ENCODE measurements around the gene RCL1.

The RCL1 gene

GRCh38 chr9:4755026-4755609 lies 37.6 kb upstream of the RCL1 start:
- Histone ChIP-seq H2AFZ (ENCODE audit: low read length) (no peak overlapping the region), H3K9me3 (ENCODE audit: low read length) (no peaks in the 10 kb centered on the region)

GRCh38 chr9:4756420-4756819 lies 36.3 kb upstream of the RCL1 start:
- Histone ChIP-seq H2AFZ (ENCODE audit: low read length) (no peak overlapping the region), H3K27me3 (ENCODE audit: insufficient read depth, low read length) (peaks cover 7% of the 10 kb centered on the region; the same call in 1 of the 2 replicates), H3F3A (ENCODE audit: insufficient read depth, low read length) (no peaks in the 10 kb centered on the region), H3K9me2 (ENCODE audit: low read depth, low read length) (no peaks in the 10 kb centered on the region), H3K27ac (ENCODE audit: low read depth, low read length, poor library complexity, severe bottlenecking) (no peak overlapping the region), H3K4me1 (ENCODE audit: insufficient read depth, low read length, severe bottlenecking) (no peaks in the 10 kb centered on the region), H3K9me3 (ENCODE audit: low read length) (no peaks in the 10 kb centered on the region), H4K20me1 (ENCODE audit: insufficient read depth, low read length) (no peaks in the 10 kb centered on the region), H3K9ac (ENCODE audit: low read length) (no peak overlapping the region), H3K4me3 (ENCODE audit: low read depth, low read length, poor library complexity, severe bottlenecking) (no peak overlapping the region), H3K36me3 (ENCODE audit: insufficient read depth, low read length) (no peaks in the 10 kb centered on the region), H3K4me2 (ENCODE audit: low read length) (no peak overlapping the region), H3K79me2 (ENCODE audit: insufficient read depth, low read length) (no peaks in the 10 kb centered on the region)
- TF ChIP-seq CTCF (IDR thresholded peaks at IDR 0.05; ENCODE audit: low read length) (no peak), EZH2 (IDR thresholded peaks at IDR 0.05; ENCODE audit: borderline replicate concordance, low read length) (no peak)

More at GRCh38 chr9:4755026-4755609, 37.6 kb upstream of the RCL1 start:
- H3K36me3 ChIP-seq (ENCODE audit: insufficient read depth, low read length), result no peaks in the 10 kb centered on the region; the same call in 1 of the 2 replicates
- no peak overlapping the region for H3K9ac ChIP-seq (ENCODE audit: low read length)
- H3K27me3 ChIP-seq (ENCODE audit: insufficient read depth, low read length), result peaks cover 7% of the 10 kb centered on the region; the same call in 1 of the 2 replicates
- H3F3A ChIP-seq (ENCODE audit: insufficient read depth, low read length), result no peaks in the 10 kb centered on the region
- TF ChIP-seq EZH2 (IDR thresholded peaks at IDR 0.05; ENCODE audit: borderline replicate concordance, low read length) (no peak), CTCF (IDR thresholded peaks at IDR 0.05; ENCODE audit: low read length) (no peak)
- H3K4me2 ChIP-seq (ENCODE audit: low read length), result no peak overlapping the region
- H3K4me1 ChIP-seq (ENCODE audit: insufficient read depth, low read length, severe bottlenecking), result no peaks in the 10 kb centered on the region
- no peaks in the 10 kb centered on the region for H3K9me2 ChIP-seq (ENCODE audit: low read depth, low read length)
- H3K79me2 ChIP-seq (ENCODE audit: insufficient read depth, low read length), result no peaks in the 10 kb centered on the region
- no peak overlapping the region for H3K4me3 ChIP-seq (ENCODE audit: low read depth, low read length, poor library complexity, severe bottlenecking)
- no peaks in the 10 kb centered on the region for H4K20me1 ChIP-seq (ENCODE audit: insufficient read depth, low read length)
- no peak overlapping the region for H3K27ac ChIP-seq (ENCODE audit: low read depth, low read length, poor library complexity, severe bottlenecking)

- TF ChIP-seq EZH2 (IDR thresholded peaks at IDR 0.05; ENCODE audit: borderline replicate concordance, low read length) (no peak), CTCF (IDR thresholded peaks at IDR 0.05; ENCODE audit: low read length) (no peak)
- no peaks in the 10 kb centered on the region for H3F3A ChIP-seq (ENCODE audit: insufficient read depth, low read length)
- H3K9me2 ChIP-seq (ENCODE audit: low read depth, low read length), result no peaks in the 10 kb centered on the region
- H3K4me2 ChIP-seq (ENCODE audit: low read length), result no peak overlapping the region
- no peak overlapping the region for H2AFZ ChIP-seq (ENCODE audit: low read length)
- H4K20me1 ChIP-seq (ENCODE audit: insufficient read depth, low read length), result no peaks in the 10 kb centered on the region
- no peaks in the 10 kb centered on the region for H3K36me3 ChIP-seq (ENCODE audit: insufficient read depth, low read length)
- no peak overlapping the region for H3K4me3 ChIP-seq (ENCODE audit: low read depth, low read length, poor library complexity, severe bottlenecking)
- H3K79me2 ChIP-seq (ENCODE audit: insufficient read depth, low read length), result no peaks in the 10 kb centered on the region
- no peak overlapping the region for H3K9ac ChIP-seq (ENCODE audit: low read length)
- H3K27me3 ChIP-seq (ENCODE audit: insufficient read depth, low read length), result no peaks in the 10 kb centered on the region
- no peak overlapping the region for H3K27ac ChIP-seq (ENCODE audit: low read depth, low read length, poor library complexity, severe bottlenecking)
- H3K4me1 ChIP-seq (ENCODE audit: insufficient read depth, low read length, severe bottlenecking), result peaks cover 20% of the 10 kb centered on the region
- no peaks in the 10 kb centered on the region for H3K9me3 ChIP-seq (ENCODE audit: low read length)
These were observed 32.6 kb upstream of the RCL1 start for GRCh38 chr9:4760122-4760521.
